ENCODE results near the gene NIPBL. TPM values are rescaled to one million over a fixed set of nuclear protein-coding genes. Genes with fewer than 3 reads are reported as not detected.

NIPBL gene
- total RNA-seq, 1 donor from 2014 or later, result 39.2 TPM

- H3K36me3 ChIP-seq, result peaks cover 5% of the 10 kb centered on the region
- no peaks in the 10 kb centered on the region for H3K27me3 ChIP-seq (ENCODE audit: low read depth)
- peaks cover 77% of the 10 kb centered on the region for H3K4me1 ChIP-seq
- TF ChIP-seq, protein P1, sequence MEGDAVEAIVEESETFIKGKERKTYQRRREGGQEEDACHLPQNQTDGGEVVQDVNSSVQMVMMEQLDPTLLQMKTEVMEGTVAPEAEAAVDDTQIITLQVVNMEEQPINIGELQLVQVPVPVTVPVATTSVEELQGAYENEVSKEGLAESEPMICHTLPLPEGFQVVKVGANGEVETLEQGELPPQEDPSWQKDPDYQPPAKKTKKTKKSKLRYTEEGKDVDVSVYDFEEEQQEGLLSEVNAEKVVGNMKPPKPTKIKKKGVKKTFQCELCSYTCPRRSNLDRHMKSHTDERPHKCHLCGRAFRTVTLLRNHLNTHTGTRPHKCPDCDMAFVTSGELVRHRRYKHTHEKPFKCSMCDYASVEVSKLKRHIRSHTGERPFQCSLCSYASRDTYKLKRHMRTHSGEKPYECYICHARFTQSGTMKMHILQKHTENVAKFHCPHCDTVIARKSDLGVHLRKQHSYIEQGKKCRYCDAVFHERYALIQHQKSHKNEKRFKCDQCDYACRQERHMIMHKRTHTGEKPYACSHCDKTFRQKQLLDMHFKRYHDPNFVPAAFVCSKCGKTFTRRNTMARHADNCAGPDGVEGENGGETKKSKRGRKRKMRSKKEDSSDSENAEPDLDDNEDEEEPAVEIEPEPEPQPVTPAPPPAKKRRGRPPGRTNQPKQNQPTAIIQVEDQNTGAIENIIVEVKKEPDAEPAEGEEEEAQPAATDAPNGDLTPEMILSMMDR (IDR thresholded peaks at IDR 0.05; ENCODE audit: borderline replicate concordance), result peak; percentile 67
- H3K9me3 ChIP-seq (replicated peaks), result no peaks in the 10 kb centered on the region
- DNase-seq, result peak; percentile 84
- peak overlapping the region; percentile 97 for H3K27ac ChIP-seq (replicated peaks)
- intact Hi-C loops (cut with micrococcal nuclease), result loop anchor here (5.0 kb wide), 1 partner anchor 66 kb away; no protein-coding TSS in a partner anchor
- H3K4me3 ChIP-seq, result peak overlapping the region; percentile 91
Observed at GRCh38 chr5:36875790-36876298, 725 bp upstream of the NIPBL start.

GRCh38 chr5:36876965-36877666 is 547 bp downstream of the NIPBL start:
- peak; percentile 70 for DNase-seq
- H3K4me3 ChIP-seq, result peak overlapping the region; percentile 91
- no peaks in the 10 kb centered on the region for H3K27me3 ChIP-seq (ENCODE audit: low read depth)
- TF ChIP-seq, protein P1 (IDR thresholded peaks at IDR 0.05; ENCODE audit: borderline replicate concordance), result peak; percentile 15
- H3K9me3 ChIP-seq (replicated peaks), result no peaks in the 10 kb centered on the region
- peaks cover 2% of the 10 kb centered on the region for H3K36me3 ChIP-seq
- intact Hi-C loops (cut with micrococcal nuclease), result loop anchor here (5.0 kb wide), 1 partner anchor 65 kb away; no protein-coding TSS in a partner anchor
- peaks cover 85% of the 10 kb centered on the region for H3K4me1 ChIP-seq
- H3K27ac ChIP-seq (replicated peaks), result peak overlapping the region; percentile 97

DNA sequence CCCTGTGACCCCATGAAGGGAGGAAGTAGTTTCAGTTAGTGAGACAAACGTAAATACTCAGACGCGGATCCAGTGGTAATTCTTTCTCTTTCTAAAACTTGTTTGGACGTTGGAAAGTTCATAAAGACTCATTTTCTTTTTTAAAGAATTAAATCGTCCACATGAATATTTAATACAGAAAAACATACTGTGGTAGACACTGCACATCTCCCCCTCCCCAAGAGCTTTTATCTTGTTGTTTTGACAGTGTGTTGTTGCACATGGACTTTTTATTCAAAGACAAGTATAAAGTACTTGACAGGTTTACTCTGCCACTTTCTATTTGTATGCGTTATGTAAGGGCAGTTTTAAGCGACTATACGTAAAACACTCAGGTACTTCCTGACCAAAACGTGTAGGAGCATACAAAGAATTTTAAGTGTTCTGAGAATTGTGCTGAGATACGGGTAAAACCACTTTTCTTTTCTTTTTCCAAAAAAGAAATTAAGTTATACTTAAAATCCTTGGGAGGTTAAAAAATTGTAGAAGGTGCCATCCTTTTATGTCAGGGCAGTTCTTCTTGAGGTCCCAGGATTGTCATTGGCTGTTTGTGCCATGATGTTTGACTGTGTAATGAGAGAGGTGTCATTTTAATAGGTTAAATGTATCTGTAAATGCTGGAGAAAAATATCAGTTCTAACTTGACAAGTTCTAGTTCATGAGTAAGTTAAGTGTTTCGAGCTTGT is 1.3 kb downstream of the NIPBL start:
- DNase-seq, result no peak
- Histone ChIP-seq H3K4me3 (peak overlapping the region; percentile 91), H3K27me3 (ENCODE audit: low read depth) (no peaks in the 10 kb centered on the region), H3K27ac (replicated peaks) (peak overlapping the region; percentile 97), H3K4me1 (peaks cover 91% of the 10 kb centered on the region), H3K36me3 (no peaks in the 10 kb centered on the region), H3K9me3 (replicated peaks) (no peaks in the 10 kb centered on the region)
- intact Hi-C loops (cut with micrococcal nuclease), result loop anchor here (5.0 kb wide), 1 partner anchor 64 kb away; no protein-coding TSS in a partner anchor
- TF ChIP-seq, protein P1 (IDR thresholded peaks at IDR 0.05; ENCODE audit: borderline replicate concordance), result no peak

- Histone ChIP-seq H3K27ac (replicated peaks) (peak overlapping the region; percentile 97), H3K4me3 (peak overlapping the region; percentile 91), H3K36me3 (no peaks in the 10 kb centered on the region), H3K4me1 (peaks cover 91% of the 10 kb centered on the region), H3K27me3 (ENCODE audit: low read depth) (no peaks in the 10 kb centered on the region), H3K9me3 (replicated peaks) (no peaks in the 10 kb centered on the region)
- DNase-seq, result no peak
- intact Hi-C loops (cut with micrococcal nuclease), result loop anchor here (5.0 kb wide), 1 partner anchor 64 kb away; no protein-coding TSS in a partner anchor
- TF ChIP-seq, protein P1 (IDR thresholded peaks at IDR 0.05; ENCODE audit: borderline replicate concordance), result no peak
Observed at GRCh38 chr5:36878392-36879082, 2.0 kb downstream of the NIPBL start.

Measured in left ventricle myocardium inferior (tissue), 1 donor.